Amygdala (tissue), 56 donors: Measurements from ENCODE around the gene ZFAND4.
"Not testable (repeated sequence)": the region's sequence is repeated elsewhere in the genome, so short reads cannot be mapped to it uniquely, and the experiment has no call there.

Source experiments
- DNase-seq, 56 donors: peaks; one replicate each; lab custom pipeline; 2025; lab: John Stamatoyannopoulos, UW

Gene ZFAND4

DNA sequence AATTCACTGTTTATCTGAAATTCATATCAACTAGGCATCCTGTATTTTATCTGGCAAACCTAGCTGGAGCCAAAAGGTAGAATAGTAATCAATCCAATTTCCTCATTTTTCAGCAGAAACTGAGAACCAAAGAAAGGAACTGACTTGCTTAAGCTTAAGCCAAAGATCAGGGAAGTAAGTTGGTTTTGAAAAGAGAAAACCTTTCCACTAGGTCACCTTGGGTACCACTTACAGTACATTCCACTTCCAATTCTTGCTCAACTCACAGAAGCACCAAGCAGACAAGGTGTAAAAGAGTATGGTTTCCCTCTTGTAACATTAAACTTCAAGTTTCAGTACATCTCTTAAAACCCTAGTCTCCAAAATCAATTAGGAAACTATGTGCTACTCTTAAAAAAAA, 79.6 kb downstream of the ZFAND4 start:
- no peak for DNase-seq

DNA sequence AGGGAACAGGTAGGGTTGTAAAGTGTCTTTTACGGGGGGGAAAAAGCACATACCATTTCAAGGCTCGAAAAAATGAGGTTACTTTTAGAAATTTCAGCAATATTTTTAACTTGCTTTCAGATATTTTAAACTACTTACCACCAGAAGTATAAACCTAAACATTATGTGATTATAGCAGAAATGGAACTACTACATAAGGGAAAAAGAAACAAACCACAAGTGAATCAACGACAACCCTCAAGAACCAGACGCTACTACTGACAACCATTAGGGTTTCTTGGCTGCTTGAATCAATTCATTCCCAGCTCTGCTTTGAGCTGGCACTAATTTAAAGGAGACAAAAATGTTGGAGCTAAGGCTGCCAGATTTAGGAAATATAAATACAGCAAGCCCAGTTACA, 80.1 kb downstream of the ZFAND4 start:
- DNase-seq: no peak

DNA sequence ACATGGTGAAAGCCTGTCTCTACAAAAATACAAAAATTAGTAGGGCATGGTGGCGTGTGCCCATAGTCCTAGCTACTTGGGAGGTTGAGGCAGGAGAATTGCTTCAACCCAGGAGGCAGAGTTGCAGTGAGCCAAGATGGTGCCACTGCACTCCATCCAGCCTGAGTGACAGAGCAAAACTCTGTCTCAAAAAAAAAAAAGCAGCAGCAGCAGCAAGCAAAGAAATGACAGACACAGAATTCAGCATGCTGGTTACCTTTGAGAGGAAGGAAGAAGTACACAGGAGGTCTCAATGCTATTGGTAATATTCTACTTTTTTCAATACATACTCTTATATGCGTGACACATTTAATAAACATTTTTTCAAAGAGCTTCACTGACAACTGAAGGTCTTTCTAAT, 81.3 kb downstream of the ZFAND4 start:
- DNase-seq: no peak

DNA sequence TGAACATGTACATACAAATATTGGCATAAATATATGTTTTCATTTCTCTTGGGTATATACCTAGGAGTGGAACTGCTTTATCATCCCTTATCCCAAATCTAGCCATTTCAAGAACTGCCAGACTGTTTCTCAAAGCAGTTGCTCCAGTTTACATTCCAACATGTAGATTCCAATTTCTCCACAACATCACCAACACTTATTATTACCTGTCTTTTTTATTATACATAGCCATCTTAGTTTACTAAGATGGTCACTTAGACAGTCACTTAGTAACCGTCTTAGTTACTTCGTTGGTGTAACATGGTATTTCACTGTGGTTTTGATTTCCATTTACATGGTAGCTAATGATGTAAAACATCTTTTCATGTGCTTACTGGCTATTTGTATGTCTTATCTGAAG, 82.7 kb downstream of the ZFAND4 start:
- no peak for DNase-seq

DNA sequence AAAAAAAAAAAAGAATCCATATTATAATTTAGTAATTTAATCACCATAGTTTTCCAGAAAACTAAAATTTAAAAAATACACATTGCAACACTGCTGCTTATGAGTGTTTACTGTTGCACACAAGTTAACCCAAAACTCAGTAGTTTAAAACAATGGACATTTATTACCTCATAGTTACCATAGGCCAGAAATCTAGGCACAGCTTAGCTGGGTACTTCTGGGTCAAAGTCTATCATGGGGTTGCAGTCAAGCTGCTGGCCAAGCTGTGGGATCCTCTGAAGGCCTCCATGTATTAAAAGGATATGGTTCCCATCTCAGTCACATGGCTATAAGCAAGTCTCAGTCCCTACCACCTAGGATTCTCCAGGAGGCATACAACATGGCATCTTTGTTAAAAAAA, 83.6 kb downstream of the ZFAND4 start:
- DNase-seq: no peak

DNA sequence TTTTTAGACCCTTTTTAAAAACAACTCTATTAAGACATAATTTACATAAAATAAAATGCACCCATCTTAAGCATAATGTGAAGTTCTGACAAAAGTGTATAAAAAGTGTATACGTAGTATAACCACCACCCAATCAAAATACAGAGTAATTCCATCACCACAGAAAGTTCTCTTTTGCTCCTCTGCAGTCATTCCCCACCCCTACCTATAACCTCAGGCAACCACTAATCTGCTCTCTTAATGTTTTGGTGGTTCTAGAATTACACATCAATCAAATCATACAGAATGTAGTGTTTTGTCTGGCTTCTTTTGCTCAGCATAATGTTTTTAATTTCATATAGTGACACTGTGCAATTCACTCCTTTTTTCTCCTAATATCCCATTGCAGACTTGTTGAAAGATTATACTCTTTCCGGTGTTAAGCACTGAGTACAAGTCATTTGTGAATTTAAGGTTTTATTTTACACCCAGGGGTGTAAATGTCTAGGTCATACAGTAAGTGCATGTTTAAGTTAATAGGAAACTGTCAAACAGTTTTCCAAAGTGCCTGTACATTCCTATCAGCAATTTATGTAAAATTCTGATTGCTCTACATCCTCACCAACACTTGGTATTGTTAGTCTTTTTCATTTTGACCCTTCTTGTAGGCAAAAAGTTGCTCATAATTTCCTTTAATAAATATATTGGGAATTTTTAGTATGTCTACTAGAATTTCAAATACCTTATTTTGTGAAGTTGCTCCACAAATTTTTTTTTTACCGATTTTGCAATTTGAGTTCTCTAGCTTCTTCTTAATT, 86.3 kb downstream of the ZFAND4 start:
- DNase-seq: no peak

DNA sequence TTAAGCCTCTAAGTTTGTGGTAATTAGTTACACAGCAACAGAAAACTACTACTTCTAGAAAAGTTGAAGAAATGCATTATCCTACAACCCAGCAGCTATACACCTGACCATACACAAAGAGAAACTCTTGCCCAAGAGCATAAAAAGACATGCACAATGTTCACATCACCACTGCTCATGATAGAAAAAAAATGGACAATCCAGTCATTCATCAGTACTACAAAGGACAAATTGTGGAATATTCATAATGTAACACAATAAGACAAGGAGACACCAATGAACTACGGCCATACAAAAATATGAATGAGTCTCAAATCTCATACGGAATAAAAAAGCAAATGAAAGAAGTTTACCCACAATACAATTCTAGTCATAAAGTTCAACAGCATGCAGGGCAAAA, 87.4 kb downstream of the ZFAND4 start:
- no peak for DNase-seq

DNA sequence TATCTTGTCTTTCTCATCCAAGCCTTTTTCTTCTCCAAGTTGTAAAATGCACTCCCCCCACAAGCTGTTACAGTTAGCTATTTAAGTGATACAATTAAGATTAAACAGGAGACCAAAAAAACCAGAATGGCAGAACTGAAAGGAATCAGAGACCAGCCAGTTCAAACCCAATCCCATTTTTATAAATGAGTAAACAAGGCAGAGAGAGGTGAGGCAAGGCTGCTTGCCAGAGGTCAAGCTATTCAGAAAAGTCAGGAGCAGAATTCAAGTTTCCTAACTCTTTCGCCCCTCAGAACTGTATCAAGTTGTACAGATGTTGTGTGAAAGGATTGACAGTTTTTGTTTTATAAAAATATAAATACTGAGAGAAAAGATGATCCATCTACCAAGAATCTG, 90.2 kb downstream of the ZFAND4 start:
- DNase-seq: no peak

DNA sequence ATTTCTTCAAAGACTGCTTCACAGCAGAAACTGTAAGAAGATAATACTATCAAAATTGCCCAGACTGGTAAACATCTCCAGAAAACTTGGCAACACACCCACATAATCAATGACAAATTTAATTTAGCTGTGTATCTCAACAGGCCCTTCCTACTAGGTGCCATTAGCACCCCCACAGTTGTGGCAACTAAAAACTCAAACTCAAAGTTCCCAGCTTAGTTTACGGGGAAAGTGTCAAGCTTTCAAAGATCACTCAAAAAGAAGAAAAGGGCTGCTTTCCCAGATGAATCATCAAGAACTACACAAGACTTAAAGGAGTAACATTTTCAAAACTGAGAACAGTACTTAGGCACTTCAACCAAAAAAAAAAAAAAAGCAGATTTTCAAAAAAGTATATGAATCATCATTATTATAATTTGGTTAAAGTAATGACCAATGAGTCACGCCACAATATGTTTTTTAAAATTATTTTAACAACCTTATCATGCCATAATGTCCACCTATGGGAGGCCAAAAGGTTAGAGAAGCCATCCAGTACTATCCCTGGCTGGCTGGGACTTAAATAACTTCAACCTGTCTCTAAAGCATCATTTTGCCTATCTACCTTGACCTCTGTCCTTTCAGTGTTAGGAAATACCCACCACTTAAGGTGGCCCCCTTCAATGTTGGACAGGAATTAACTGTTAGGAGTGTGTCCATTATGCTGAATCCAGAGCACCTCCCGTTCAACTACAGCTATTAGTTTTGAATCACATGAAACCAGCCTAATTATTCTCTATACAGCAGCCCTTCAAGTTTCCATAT, 90.8 kb downstream of the ZFAND4 start:
- DNase-seq: no peak

DNA sequence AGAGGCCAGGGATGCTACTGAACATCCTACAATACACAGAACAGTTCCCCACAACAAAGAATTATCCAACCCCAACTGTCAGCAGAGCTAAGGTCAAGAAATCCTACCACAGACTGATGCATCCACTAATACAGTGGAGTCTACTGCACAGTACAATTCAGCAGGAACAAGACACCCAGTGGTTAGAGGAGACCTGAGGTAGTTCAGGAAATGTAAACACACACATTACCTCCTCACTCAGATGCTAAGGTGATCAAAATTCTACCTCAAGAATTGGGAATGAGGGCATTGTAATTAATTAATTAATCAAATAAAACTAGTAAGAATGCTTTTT, 91.4 kb downstream of the ZFAND4 start:
- DNase-seq: no peak

DNA sequence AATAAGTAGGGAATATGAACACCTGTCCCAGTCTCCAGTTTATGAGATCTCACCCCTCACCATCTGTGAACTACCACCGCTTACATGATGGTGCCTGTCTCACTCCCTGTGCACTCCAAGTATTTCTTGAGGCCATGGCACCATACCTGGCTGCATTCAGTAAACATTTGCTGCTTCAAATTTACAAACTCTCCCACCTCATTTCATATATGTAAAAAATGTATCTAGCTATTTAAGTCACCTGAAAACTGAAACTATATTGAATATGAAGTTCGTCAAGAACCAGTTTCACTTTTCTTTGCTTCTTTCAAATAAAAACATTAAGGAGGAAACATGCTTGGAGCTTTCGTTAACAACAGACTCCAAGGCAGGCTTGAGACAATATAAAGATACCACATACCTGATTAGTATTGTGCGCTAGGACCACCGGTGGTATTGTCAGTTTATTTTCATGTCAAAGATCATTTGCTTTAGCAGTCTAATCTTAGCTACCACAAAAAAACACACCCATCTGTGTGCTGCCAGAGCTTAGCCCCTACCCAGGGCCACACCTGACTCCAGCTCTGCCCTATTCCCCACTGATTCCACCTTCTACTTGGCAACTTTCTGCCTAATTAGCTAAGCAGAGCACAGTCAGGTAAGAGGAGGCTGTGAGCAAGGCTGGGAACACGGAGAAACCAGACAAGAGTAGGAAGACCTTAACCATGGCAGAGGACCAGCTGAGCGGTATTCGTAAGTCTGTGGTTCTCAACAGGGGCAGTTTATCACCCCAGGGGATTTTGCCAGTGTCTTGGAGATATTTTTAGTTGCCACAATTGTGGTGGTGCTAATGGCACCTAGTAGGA, 92.0 kb downstream of the ZFAND4 start:
- DNase-seq: no peak

DNA sequence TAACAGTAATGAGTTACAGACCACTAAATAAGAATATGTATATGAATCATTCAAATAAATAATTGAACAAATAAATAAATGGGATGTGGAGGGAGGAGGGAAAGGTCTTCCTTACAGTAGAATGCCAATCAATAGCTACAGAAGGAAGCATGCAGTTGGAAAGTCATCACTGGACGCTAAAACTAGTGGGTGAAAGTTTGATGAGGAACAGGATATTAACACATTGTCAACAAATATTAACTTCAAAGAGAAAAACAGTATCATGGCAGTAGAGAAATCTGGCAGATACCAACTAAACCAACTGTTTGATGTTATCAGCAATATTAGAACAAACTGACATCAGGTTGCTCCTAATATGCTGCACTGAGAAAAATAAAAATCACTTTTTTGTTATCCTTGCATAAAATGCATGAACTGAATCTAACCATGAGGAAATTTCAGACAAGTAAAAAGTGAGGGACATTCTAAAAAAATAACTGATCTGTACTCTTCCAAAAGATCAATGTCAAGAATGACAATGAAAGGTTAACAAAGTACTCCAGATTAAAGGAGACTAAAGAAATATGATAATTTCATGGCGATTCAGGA, 94.1 kb downstream of the ZFAND4 start:
- no peak for DNase-seq

DNA sequence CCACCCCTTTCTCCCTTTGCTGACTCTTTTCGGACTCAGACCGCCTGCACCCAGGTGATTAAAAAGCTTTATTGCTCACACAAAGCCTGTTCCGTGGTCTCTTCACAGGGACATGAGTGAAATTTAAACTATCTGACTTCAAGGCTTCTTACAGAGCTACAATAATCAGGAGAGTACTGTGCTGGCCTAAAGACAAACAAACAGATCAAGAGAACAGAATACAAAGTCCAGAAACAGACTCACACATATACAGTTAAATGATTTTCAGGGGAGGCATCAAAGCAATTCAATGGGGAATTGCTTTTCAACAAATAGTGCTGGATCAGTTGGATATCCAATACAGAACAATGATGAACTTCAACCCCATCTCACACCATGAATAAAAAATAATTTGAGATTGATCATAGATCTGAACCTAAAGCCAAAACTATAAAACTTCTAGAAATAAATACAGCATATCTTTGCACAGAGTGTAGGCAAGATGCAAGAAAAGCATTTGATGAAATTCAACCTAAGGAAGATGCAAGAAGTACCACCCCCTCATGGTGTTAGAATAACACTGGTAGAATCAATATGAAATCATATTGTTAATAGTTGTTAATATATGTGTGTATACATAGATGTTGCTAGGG, 96.5 kb downstream of the ZFAND4 start:
- no peak for DNase-seq

DNA sequence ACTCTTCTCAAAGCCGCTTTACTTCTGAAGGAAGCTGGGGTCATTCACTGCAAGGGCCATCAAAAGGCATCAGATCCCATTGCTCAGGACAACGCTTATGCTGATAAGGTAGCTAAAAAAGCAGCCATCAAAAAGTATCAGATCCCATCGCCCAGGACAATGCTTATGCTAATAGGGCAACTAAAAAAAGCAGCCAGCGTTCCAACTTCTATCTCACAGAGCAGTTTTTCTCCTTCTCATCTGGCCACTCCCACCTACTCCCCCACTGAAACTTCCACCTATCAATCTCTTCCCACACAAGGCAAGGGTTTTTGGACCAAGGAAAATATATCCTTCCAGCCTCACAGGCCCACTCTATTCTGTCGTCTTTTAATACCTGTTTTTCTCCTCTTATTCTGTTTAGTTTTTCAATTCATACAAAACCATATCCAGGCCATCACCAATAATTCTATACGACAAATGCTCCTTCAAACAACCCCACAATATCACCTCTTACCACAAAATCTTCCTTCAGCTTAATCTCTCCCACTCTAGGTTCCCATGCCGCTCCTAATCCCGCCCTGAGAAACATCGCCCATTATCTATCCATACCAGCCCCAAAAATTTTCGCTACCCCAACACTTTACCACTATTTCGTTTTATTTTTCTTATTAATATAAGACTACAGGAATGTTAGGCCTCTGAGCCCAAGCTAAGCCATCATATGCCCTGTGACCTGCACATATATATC, 97.4 kb downstream of the ZFAND4 start:
- DNase-seq: not testable (repeated sequence)

DNA sequence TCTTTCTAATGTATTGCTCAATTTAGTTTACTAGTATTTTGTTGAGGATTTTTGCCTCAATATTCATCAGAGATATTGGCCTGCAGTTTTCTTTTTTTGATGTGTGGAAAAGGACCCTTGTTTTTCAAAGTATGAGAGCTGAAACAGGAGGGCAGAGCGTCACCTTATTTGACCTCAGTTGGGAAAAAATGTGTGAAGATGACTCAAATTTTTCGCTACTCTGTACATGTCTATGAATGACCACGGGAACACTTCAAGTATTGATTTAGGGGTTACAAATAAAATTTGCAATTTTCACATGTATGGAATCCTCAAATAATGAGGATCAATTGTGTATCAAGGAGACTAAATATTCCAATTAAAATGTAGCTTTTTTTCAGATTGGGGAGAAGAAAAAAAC, 103.1 kb downstream of the ZFAND4 start:
- DNase-seq: no peak

DNA sequence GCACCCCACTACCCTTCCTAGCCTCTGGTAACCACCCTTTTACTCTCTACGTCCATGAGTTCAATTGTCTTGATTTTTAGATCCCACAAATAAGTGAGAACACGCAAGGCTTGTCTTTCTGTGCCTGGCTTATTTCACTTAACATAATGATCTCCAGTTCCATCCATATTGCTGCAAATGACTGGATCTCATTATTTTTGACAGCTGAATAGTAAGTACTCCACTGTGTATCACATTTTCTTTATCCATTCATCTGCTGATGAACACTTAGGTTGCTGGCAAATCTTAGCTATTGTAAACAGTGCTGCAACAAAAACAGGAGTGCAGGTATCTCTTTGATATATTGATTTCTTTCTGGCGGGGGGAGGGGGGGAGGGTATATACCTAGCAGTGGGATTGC, 106.2 kb downstream of the ZFAND4 start:
- no peak for DNase-seq
